Testis (tissue), 2 donors: ENCODE results near the gene ZFAND2B.

Source experiments
- CTCF ChIP-seq, 3 experiments: fragments of 450-650 bp in 2 of 3; fragments of 200-600 bp in 1 of 3; sonication (generic) in 1 of 3; IDR thresholded peaks; one replicate each; pipeline ENCODE4 v1.5.1; 2016 to 2019; ENCODE audit warnings: antibody characterized with exemption in 3 of 3, mild to moderate bottlenecking in 2 of 3, moderate library complexity in 1 of 3
- POLR2A ChIP-seq: fragments of 450-650 bp; IDR thresholded peaks from one replicate; pipeline ENCODE4 v1.6.1; 2017; ENCODE audit warnings: antibody characterized with exemption, mild to moderate bottlenecking, moderate library complexity

GRCh38 chr2:219157396-219157795 is 49.2 kb upstream of the ZFAND2B start:
- no peak for TF ChIP-seq POLR2A
- TF ChIP-seq CTCF (IDR thresholded peaks at IDR 0.05), result no peak
